HepG2 (cell line): ENCODE measurements around the gene L3MBTL1. TPM values are rescaled to one million over a fixed set of nuclear protein-coding genes. Genes with fewer than 3 reads are reported as not detected.
A peak's percentile ranks its signal among the peaks of the same experiment; 100 is the strongest.

Source experiments
- ATAC-seq: fragments of 200-7000 bp; cut with Tn5 transposase; 3 replicates; pipeline ENCODE4 v1.9.1; 2020; ENCODE audit warnings: mild to moderate bottlenecking, moderate library complexity
- BruUV-seq: library from RNA; stranded (reverse); fragments of 400-500 nt; replicated peaks from 2 replicates; lab custom pipeline; 2021; lab: Mats Ljungman, UMichigan
- CTCF ChIA-PET: fragments of 300-600 bp; formaldehyde crosslinking; extraction: SDS; loops from one replicate; lab custom pipeline; 2021; ENCODE audit warnings: low total read pairs, inconsistent platforms, low intra/inter-chr PET ratio; lab: Yijun Ruan, JAX
- POLR2A ChIA-PET: fragments of 350-600 bp; sonication (Branson Sonifier 250); formaldehyde crosslinking; loops from one replicate; lab custom pipeline; 2020; ENCODE audit warnings: antibody characterized with exemption, inconsistent platforms; lab: Yijun Ruan, JAX
- DNase-seq: peaks from one replicate; pipeline ENCODE4 v3.0.0-alpha.2; 2015; ENCODE audit warnings: low spot score
- FAIRE-seq: peaks from 3 replicates; lab custom pipeline; 2011; peaks lifted over from hg19 to GRCh38; lab: Jason Lieb, UNC
- H2AFZ ChIP-seq: one replicate; pipeline ENCODE4 v1.6.1; 2011; ENCODE audit warnings: low read length, inconsistent platforms
- H3K27ac ChIP-seq: fragments of 300-600 bp; 3 replicates; pipeline ENCODE4 v1.8.0; 2011; ENCODE audit warnings: mixed run types, mild to moderate bottlenecking, mixed read lengths, low read length, inconsistent platforms; ENCODE audit not compliant: insufficient read depth; ENCODE audit errors: extremely low read length
- H3K27me3 ChIP-seq, 2 experiments: fragments of 200-600 bp in 1 of 2; 2 replicates in 1 of 2; 3 replicates in 1 of 2; pipeline versions ENCODE4 v1.6.0 to v1.8.0; 2011; ENCODE audit warnings: low read length in 2 of 2, mild to moderate bottlenecking in 2 of 2, moderate library complexity in 2 of 2, inconsistent platforms in 1 of 2; ENCODE audit not compliant: insufficient read depth in 2 of 2, control insufficient read depth in 1 of 2
- H3K36me3 ChIP-seq, 2 experiments: fragments of 200-600 bp in 1 of 2; replicated peaks in 1 of 2; 2 replicates in 1 of 2; 3 replicates in 1 of 2; pipeline versions ENCODE4 v1.5.1 to v1.8.0; 2011; ENCODE audit warnings: low read length in 2 of 2, inconsistent platforms in 1 of 2; ENCODE audit not compliant: insufficient read depth in 2 of 2, control insufficient read depth in 1 of 2
- H3K4me1 ChIP-seq: 2 replicates; pipeline ENCODE4 v1.5.1; 2012; ENCODE audit warnings: low read length, inconsistent platforms; ENCODE audit not compliant: insufficient read depth
- H3K4me2 ChIP-seq: 2 replicates; pipeline ENCODE4 v1.6.0; 2011; ENCODE audit warnings: low read depth, low read length, inconsistent platforms
- H3K4me3 ChIP-seq, 3 experiments: fragments of 200-600 bp in 1 of 3; sonication (generic), shearing (Covaris generic) in 1 of 3; replicated peaks in 1 of 3; 2 replicates each; pipeline ENCODE4 v1.5.1; 2011 to 2016; ENCODE audit warnings: low read length in 3 of 3, inconsistent platforms in 2 of 3, low read depth in 2 of 3, mild to moderate bottlenecking in 2 of 3, control low read depth in 1 of 3, mixed read lengths in 1 of 3; ENCODE audit not compliant: insufficient read depth in 1 of 3
- H3K79me2 ChIP-seq: one replicate; pipeline ENCODE4 v1.6.1; 2011; ENCODE audit warnings: low read length, inconsistent platforms; ENCODE audit not compliant: insufficient read depth
- H3K9ac ChIP-seq: 2 replicates; pipeline ENCODE4 v1.6.0; 2011; ENCODE audit warnings: mild to moderate bottlenecking, low read depth, low read length, inconsistent platforms; ENCODE audit not compliant: insufficient read depth
- H3K9me3 ChIP-seq: 2 replicates; pipeline ENCODE4 v1.5.1; 2012; ENCODE audit warnings: mild to moderate bottlenecking, low read length
- H4K20me1 ChIP-seq: 2 replicates; pipeline ENCODE4 v1.6.0; 2011; ENCODE audit warnings: inconsistent platforms, mild to moderate bottlenecking, low read length, moderate library complexity; ENCODE audit not compliant: insufficient read depth
- AGO2 ChIP-seq: fragments of 200-400 bp; formaldehyde crosslinking; optimal IDR thresholded peaks from 2 replicates; pipeline ENCODE3; 2017; ENCODE audit warnings: mild to moderate bottlenecking, low read depth, low read length, moderate library complexity
- BRD4 ChIP-seq: sonication (generic); formaldehyde crosslinking; IDR thresholded peaks from 2 replicates; pipeline ENCODE4 v1.4.0; 2020; ENCODE audit warnings: missing genetic modification reagents
- CBX5 ChIP-seq: sonication (generic); formaldehyde crosslinking; IDR thresholded peaks from 2 replicates; pipeline ENCODE4 v1.4.0; 2020; ENCODE audit warnings: missing genetic modification reagents, borderline replicate concordance
- HMG20B ChIP-seq: conservative IDR thresholded peaks from 2 replicates; pipeline ENCODE4 v1.6.1; 2016; ENCODE audit warnings: missing genetic modification reagents, missing compliant biosample characterization
- KDM5B ChIP-seq: sonication (generic); formaldehyde crosslinking; IDR thresholded peaks from 2 replicates; pipeline ENCODE4 v1.4.0; 2020; ENCODE audit warnings: missing genetic modification reagents, mild to moderate bottlenecking, borderline replicate concordance
- MEF2D ChIP-seq: sonication (generic); formaldehyde crosslinking; IDR thresholded peaks from 2 replicates; pipeline ENCODE4 v1.5.1; 2020; ENCODE audit warnings: mild to moderate bottlenecking, missing genetic modification reagents
- NCOA1 ChIP-seq: sonication (generic); formaldehyde crosslinking; IDR thresholded peaks from 2 replicates; pipeline ENCODE4 v1.9.0; 2021; ENCODE audit warnings: missing genetic modification reagents
- NFYB ChIP-seq: sonication (generic); formaldehyde crosslinking; IDR thresholded peaks from 2 replicates; pipeline ENCODE4 v1.4.0; 2020; ENCODE audit warnings: missing genetic modification reagents
- PAWR ChIP-seq: sonication (generic); formaldehyde crosslinking; IDR thresholded peaks from 2 replicates; pipeline ENCODE4 v1.4.0; 2020; ENCODE audit warnings: missing genetic modification reagents, mild to moderate bottlenecking, borderline replicate concordance
- PHF20 ChIP-seq: sonication (generic); formaldehyde crosslinking; IDR thresholded peaks from 2 replicates; pipeline ENCODE4 v1.5.0; 2020; ENCODE audit warnings: mild to moderate bottlenecking, missing genetic modification reagents
- POLR2A ChIP-seq, 2 experiments: IDR thresholded peaks; 2 replicates each; pipeline ENCODE4 v1.6.1; 2011; ENCODE audit warnings: low read depth in 2 of 2, low read length in 2 of 2, mild to moderate bottlenecking in 1 of 2, moderate library complexity in 1 of 2; ENCODE audit not compliant: insufficient read depth in 1 of 2
- POLR2AphosphoS5 ChIP-seq: IDR thresholded peaks from 2 replicates; pipeline ENCODE4 v1.6.1; 2012; ENCODE audit warnings: low read depth, low read length
- SIX4 ChIP-seq: sonication (generic); formaldehyde crosslinking; IDR thresholded peaks from 2 replicates; pipeline ENCODE4 v1.4.0; 2020; ENCODE audit warnings: missing genetic modification reagents
- TEAD2 ChIP-seq: sonication (generic); formaldehyde crosslinking; IDR thresholded peaks from 2 replicates; pipeline ENCODE4 v1.9.0; 2021; ENCODE audit warnings: missing genetic modification reagents
- ZMYM2 ChIP-seq: sonication (generic); formaldehyde crosslinking; IDR thresholded peaks from 2 replicates; pipeline ENCODE4 v1.8.0; 2022; ENCODE audit warnings: mild to moderate bottlenecking, missing genetic modification reagents
- ZNF235 ChIP-seq: sonication (generic); formaldehyde crosslinking; IDR thresholded peaks from 2 replicates; pipeline ENCODE4 v1.8.1; 2023; ENCODE audit warnings: mild to moderate bottlenecking, missing genetic modification reagents, borderline replicate concordance
- ZNF263 ChIP-seq: sonication (generic); formaldehyde crosslinking; IDR thresholded peaks from 2 replicates; pipeline ENCODE4 v1.4.0; 2020; ENCODE audit warnings: missing genetic modification reagents
- ZNF274 ChIP-seq: sonication (generic); formaldehyde crosslinking; IDR thresholded peaks from 2 replicates; pipeline ENCODE4 v1.5.1; 2020; ENCODE audit warnings: mild to moderate bottlenecking, missing genetic modification reagents
- ZNF451 ChIP-seq: sonication (generic); formaldehyde crosslinking; IDR thresholded peaks from 2 replicates; pipeline ENCODE4 v1.5.0; 2020; ENCODE audit warnings: mild to moderate bottlenecking, missing genetic modification reagents
- ZNF572 ChIP-seq: sonication (generic); formaldehyde crosslinking; IDR thresholded peaks from 2 replicates; pipeline ENCODE4 v1.5.1; 2020; ENCODE audit warnings: mild to moderate bottlenecking, missing genetic modification reagents
- ZNF616 ChIP-seq: sonication (generic); formaldehyde crosslinking; IDR thresholded peaks from 2 replicates; pipeline ENCODE4 v1.5.0; 2020; ENCODE audit warnings: low read depth, mild to moderate bottlenecking, missing genetic modification reagents
- ZNF713 ChIP-seq: sonication (generic); formaldehyde crosslinking; IDR thresholded peaks from 2 replicates; pipeline ENCODE4 v1.4.0; 2020; ENCODE audit warnings: mild to moderate bottlenecking, missing genetic modification reagents
- ZNF768 ChIP-seq: sonication (generic); formaldehyde crosslinking; IDR thresholded peaks from 2 replicates; pipeline ENCODE4 v1.4.0; 2020; ENCODE audit warnings: missing genetic modification reagents
- ZNF790 ChIP-seq: sonication (generic); formaldehyde crosslinking; IDR thresholded peaks from 2 replicates; pipeline ENCODE4 v1.8.0; 2022; ENCODE audit warnings: missing genetic modification reagents, mild to moderate bottlenecking, borderline replicate concordance
- WGBS: methylation state at CpG from one replicate; pipeline ENCODE4 v1.1.6; 2017; ENCODE audit warnings: low lambda C conversion rate; 5-methylcytosine and 5-hydroxymethylcytosine counted together
- in situ Hi-C: cut with HindIII; loops from 2 replicates; pipeline ENCODE4 v1.10.0; 2017; ENCODE audit warnings: low pct_unique_long_range_greater_than_20kb; ENCODE audit not compliant: extremely low pct_ligation_motif_present
- intact Hi-C: fragments of 100-400 bp; cut with micrococcal nuclease; formaldehyde crosslinking; loops from one replicate; pipeline ENCODE4 v1.10.0; 2022; ENCODE audit not compliant: unreplicated experiment
- polyA plus RNA-seq, 8 experiments: library from polyadenylated mRNA; depleted of rRNA in 3 of 8; stranded (reverse) in 7 of 8; unstranded in 1 of 8; fragments of >200 nt; fragmentation: Illumina TruSeq in 4 of 8; extraction: Trizol in 4 of 8; gene quantifications; 2 replicates each; pipeline versions ENCODE4 v1.2.1 to v1.2.3, GENCODE V29; 2011 to 2016; ENCODE audit warnings: low read depth in 4 of 8, missing spikeins in 1 of 8, mixed read lengths in 1 of 8; ENCODE audit not compliant: insufficient read depth in 1 of 8
- total RNA-seq, 5 experiments: library from RNA; depleted of rRNA; stranded (reverse); fragments of >200 nt; fragmentation: Illumina TruSeq; extraction: Trizol; gene quantifications; 2 replicates each; pipeline ENCODE4 v1.2.3, GENCODE V29; 2016; ENCODE audit warnings: low read depth in 1 of 5
- TF ChIP-seq, protein P1 (sequence below): sonication (generic); formaldehyde crosslinking; IDR thresholded peaks from 2 replicates; pipeline ENCODE4 v1.4.0; 2020; ENCODE audit warnings: missing genetic modification reagents

L3MBTL1 gene
- total and polyA plus RNA-seq, 2 of the 13 experiments (the other 11 are each of a cell fraction or from before 2014, with no cell fraction given), result 9.0 to 17.8 TPM

DNA sequence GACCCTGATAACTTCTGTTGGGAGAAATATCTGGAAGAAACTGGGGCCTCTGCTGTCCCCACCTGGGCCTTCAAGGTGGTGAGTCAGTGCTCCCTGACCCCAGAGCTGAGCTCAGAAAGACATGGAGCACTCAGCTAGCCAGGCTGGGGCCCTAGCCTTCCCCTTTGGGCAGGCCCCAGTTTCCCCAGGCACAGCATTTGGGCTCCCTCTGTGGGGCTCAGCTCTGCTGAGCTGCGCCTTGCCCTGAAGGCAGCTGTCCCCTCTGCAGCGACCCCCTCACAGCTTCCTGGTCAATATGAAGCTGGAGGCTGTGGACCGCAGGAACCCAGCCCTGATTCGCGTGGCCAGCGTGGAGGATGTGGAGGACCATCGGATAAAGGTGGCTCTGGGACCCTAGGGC is 26.5 kb downstream of the L3MBTL1 start:
- 90% methylated on average over 7 of the region's 7 CpGs for WGBS
- TF ChIP-seq AGO2 (peak; percentile 53), ZNF768 (peak; percentile 18; the same call in 1 of the 2 replicates), NCOA1 (CRISPR knock-in tag) (no peak), ZNF263 (CRISPR knock-in tag) (peak; percentile 79), ZNF274 (CRISPR knock-in tag) (no peak), ZMYM2 (CRISPR knock-in tag) (no peak), TEAD2 (CRISPR knock-in tag) (no peak), KDM5B (CRISPR knock-in tag) (no peak), CBX5 (no peak), ZNF713 (CRISPR knock-in tag) (no peak), POLR2A (IDR thresholded peaks at IDR 0.05; ENCODE audit: insufficient read depth in 1 of 2, low read depth in 2 of 2, low read length in 2 of 2) (no peak), ZNF235 (CRISPR knock-in tag) (no peak), ZNF790 (no peak), ZNF572 (CRISPR knock-in tag) (no peak), MEF2D (CRISPR knock-in tag) (no peak), ZNF451 (CRISPR knock-in tag) (no peak), PAWR (CRISPR knock-in tag) (no peak), NFYB (CRISPR knock-in tag) (no peak), SIX4 (CRISPR knock-in tag) (no peak), ZNF616 (CRISPR knock-in tag) (no peak), BRD4 (no peak), PHF20 (CRISPR knock-in tag) (no peak), POLR2AphosphoS5 (no peak), HMG20B (CRISPR knock-in tag) (no peak)
- TF ChIP-seq, protein P1, sequence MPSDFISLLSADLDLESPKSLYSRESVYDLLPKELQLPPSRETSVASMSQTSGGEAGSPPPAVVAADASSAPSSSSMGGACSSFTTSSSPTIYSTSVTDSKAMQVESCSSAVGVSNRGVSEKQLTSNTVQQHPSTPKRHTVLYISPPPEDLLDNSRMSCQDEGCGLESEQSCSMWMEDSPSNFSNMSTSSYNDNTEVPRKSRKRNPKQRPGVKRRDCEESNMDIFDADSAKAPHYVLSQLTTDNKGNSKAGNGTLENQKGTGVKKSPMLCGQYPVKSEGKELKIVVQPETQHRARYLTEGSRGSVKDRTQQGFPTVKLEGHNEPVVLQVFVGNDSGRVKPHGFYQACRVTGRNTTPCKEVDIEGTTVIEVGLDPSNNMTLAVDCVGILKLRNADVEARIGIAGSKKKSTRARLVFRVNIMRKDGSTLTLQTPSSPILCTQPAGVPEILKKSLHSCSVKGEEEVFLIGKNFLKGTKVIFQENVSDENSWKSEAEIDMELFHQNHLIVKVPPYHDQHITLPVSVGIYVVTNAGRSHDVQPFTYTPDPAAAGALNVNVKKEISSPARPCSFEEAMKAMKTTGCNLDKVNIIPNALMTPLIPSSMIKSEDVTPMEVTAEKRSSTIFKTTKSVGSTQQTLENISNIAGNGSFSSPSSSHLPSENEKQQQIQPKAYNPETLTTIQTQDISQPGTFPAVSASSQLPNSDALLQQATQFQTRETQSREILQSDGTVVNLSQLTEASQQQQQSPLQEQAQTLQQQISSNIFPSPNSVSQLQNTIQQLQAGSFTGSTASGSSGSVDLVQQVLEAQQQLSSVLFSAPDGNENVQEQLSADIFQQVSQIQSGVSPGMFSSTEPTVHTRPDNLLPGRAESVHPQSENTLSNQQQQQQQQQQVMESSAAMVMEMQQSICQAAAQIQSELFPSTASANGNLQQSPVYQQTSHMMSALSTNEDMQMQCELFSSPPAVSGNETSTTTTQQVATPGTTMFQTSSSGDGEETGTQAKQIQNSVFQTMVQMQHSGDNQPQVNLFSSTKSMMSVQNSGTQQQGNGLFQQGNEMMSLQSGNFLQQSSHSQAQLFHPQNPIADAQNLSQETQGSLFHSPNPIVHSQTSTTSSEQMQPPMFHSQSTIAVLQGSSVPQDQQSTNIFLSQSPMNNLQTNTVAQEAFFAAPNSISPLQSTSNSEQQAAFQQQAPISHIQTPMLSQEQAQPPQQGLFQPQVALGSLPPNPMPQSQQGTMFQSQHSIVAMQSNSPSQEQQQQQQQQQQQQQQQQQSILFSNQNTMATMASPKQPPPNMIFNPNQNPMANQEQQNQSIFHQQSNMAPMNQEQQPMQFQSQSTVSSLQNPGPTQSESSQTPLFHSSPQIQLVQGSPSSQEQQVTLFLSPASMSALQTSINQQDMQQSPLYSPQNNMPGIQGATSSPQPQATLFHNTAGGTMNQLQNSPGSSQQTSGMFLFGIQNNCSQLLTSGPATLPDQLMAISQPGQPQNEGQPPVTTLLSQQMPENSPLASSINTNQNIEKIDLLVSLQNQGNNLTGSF (CRISPR knock-in tag), result no peak

More for the DNA sequence above, 26.5 kb downstream of the L3MBTL1 start:
- H4K20me1 ChIP-seq, result no peaks in the 10 kb centered on the region
- H3K4me1 ChIP-seq, result peaks cover 61% of the 10 kb centered on the region
- H3K27me3 ChIP-seq, result no peaks in the 10 kb centered on the region; a peak in 1 of 5 replicates
- no peak overlapping the region for H3K4me3 ChIP-seq
- ChIA-PET CTCF (no interaction called here), POLR2A (interaction anchor here (1.0 to 2.6 kb wide), 2 partner anchors 24 to 57 kb away, joined by 3 to 9 read pairs; partner anchors contain the start of genes IFT52 and SGK2)
- ATAC-seq (no peak), FAIRE-seq (no peak), DNase-seq (no peak)
- H3K36me3 ChIP-seq, result peaks cover 0 to 4% of the 10 kb centered on the region in 2 experiments; a peak in 1 of 5 replicates
- H2AFZ ChIP-seq, result no peak overlapping the region
- no peak overlapping the region for H3K9ac ChIP-seq
- in situ Hi-C loops (no loop called here), intact Hi-C loops (no loop called here)
- H3K9me3 ChIP-seq, result no peaks in the 10 kb centered on the region
- H3K79me2 ChIP-seq, result no peaks in the 10 kb centered on the region
- no TSS peak for BruUV-seq
- H3K4me2 ChIP-seq, result no peak overlapping the region
- H3K27ac ChIP-seq, result no peak overlapping the region
